C4-2B (cell line): ENCODE data around the gene TMEM161A.

Experiments used
- H3K27ac ChIP-seq: fragments of 450-650 bp; 2 replicates; pipeline ENCODE4 v1.5.1; 2017
- ZFX ChIP-seq: fragments of 450-650 bp; IDR thresholded peaks from 2 replicates; pipeline ENCODE4 v1.6.1; 2017
- TF ChIP-seq, protein P1 (sequence below): fragments of 450-650 bp; conservative IDR thresholded peaks from 2 replicates; pipeline ENCODE4 v1.5.1; 2017; ENCODE audit warnings: mild to moderate bottlenecking

The TMEM161A gene

GRCh38 chr19:19083413-19084178 lies 54.7 kb downstream of the TMEM161A start:
- no peak overlapping the region for H3K27ac ChIP-seq
- TF ChIP-seq, protein P1, sequence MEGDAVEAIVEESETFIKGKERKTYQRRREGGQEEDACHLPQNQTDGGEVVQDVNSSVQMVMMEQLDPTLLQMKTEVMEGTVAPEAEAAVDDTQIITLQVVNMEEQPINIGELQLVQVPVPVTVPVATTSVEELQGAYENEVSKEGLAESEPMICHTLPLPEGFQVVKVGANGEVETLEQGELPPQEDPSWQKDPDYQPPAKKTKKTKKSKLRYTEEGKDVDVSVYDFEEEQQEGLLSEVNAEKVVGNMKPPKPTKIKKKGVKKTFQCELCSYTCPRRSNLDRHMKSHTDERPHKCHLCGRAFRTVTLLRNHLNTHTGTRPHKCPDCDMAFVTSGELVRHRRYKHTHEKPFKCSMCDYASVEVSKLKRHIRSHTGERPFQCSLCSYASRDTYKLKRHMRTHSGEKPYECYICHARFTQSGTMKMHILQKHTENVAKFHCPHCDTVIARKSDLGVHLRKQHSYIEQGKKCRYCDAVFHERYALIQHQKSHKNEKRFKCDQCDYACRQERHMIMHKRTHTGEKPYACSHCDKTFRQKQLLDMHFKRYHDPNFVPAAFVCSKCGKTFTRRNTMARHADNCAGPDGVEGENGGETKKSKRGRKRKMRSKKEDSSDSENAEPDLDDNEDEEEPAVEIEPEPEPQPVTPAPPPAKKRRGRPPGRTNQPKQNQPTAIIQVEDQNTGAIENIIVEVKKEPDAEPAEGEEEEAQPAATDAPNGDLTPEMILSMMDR = no peak
- TF ChIP-seq ZFX = no peak

DNA sequence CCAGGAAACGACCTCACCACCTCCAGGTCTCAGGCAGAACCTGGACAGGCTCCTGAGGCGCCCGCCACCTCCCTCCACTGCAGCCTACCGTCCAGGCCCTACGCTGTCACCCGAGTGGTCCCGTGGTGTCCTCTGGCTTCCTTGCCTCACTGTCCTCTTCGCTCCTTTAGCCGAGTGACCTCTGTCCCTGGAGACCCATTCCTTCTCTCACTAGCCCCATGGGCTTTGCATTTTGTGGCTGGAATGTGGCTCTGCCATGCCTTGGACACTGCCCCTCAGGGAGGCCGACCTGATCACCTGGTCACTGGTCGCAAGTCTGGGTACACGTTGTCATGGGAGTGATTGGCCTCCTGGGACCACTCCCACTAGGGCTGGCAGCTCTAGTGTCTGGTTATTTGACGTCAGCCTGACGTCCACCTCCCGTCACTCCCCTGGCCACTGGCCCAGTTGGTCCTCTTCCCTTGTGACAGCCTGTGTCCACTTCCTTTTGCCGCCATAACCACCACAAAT lies 56.6 kb downstream of the TMEM161A start:
- no peak overlapping the region for H3K27ac ChIP-seq
- TF ChIP-seq, protein P1 = no peak
- no peak for TF ChIP-seq ZFX

DNA sequence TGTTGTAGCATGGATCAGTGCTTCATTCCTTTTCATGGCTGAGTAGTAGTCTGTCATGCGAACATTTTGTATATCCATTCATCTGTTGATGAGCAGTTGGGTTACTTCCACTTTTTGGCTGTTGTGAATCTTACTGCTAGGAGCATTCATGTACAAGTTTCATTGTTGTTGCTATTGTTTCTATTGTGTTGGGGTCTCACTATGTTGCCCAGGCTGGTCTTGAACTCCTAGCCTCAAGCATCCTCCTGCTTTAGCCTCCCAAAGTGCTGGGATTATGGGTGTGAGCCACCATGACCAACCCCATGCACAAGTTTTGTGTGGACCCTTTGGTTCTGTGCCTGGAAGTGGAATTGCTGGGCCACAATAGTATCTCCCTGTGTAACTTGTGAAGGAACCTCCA lies 58.7 kb downstream of the TMEM161A start:
- no peak overlapping the region for H3K27ac ChIP-seq
- TF ChIP-seq, protein P1 = no peak
- no peak for TF ChIP-seq ZFX

DNA sequence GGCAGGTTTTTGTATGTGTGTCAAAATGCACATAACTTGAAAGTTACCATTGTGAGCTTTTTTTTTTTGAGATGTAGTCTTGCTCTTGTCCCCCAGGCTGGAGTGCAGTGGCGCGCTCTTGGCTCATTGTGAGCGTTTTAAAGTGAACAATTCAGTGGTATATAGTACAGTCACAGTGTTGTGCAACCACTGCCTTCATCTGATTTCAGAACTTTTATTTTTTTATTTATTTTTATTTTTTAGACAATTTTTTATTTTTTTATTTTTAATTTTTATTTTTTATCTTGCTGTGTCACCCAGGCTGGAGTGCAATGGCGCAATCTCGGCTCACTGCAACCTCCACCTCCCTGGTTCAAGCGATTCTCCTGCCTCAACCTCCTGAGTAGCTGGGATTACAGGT lies 59.5 kb downstream of the TMEM161A start:
- H3K27ac ChIP-seq = no peak overlapping the region

DNA sequence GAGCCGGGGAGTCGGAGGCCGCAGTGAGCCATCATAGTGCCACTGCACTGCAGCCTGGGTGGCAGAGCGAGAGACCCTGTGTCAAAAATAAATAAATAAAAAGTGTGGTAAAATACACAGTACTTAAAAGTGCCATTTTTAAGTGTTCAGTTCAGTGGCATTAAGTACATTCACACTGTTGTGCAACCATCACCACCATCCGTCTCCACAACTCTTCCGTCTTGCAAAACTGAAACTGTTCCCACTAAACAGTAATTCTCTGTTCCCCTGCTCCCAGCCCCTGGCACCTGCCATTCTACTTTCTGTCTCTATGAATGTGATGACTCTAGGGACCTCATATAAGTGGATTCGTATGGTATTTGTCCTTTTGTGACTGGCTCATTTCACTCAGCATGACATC lies 61.2 kb downstream of the TMEM161A start:
- TF ChIP-seq, protein P1 = no peak
- TF ChIP-seq ZFX = no peak
- H3K27ac ChIP-seq = no peak overlapping the region

More for the DNA sequence above, 59.5 kb downstream of the TMEM161A start:
- no peak for TF ChIP-seq ZFX

GRCh38 chr19:19076476-19076875 lies 61.8 kb downstream of the TMEM161A start:
- H3K27ac ChIP-seq = no peak overlapping the region
- TF ChIP-seq ZFX = no peak
- TF ChIP-seq, protein P1 = no peak

DNA sequence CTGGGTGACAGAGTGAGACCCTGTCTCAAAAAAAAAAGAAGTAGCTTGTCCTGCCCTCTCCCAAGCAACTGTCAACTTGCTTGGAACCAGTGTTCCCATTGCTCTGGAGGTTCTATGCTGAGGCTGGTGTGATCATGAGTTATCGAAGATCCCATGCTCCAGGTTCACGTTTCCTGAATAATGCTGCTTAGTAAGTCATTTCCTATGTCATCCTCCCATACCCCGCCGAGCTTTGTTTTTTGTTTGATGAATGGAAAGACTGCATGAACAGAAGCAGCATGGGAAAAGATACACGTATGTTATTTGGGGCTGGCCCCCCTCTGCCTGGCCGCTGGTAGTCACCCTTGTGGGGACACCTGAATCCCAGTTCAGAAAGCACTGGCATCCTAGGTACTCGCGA lies 63.2 kb downstream of the TMEM161A start:
- H3K27ac ChIP-seq = no peak overlapping the region
- no peak for TF ChIP-seq ZFX
- TF ChIP-seq, protein P1 = no peak
